ENCODE data around the gene OS9. TPM values are rescaled to one million over a fixed set of nuclear protein-coding genes. Genes with fewer than 3 reads are reported as not detected.

The OS9 gene
- total RNA-seq, 1 donor from 2014 or later, result 222 TPM

- H3K27ac Mint-ChIP-seq, result peak overlapping the region; percentile 97
- H3K4me1 Mint-ChIP-seq (ENCODE audit: unreplicated experiment), result peaks cover 19% of the 10 kb centered on the region
- no peak for DNase-seq (ENCODE audit: extremely low spot score, unreplicated experiment)
- TF ChIP-seq CTCF (conservative IDR thresholded peaks at IDR 0.05), result no peak
- H3K4me3 Mint-ChIP-seq, result peak overlapping the region; percentile 96
- H3K36me3 Mint-ChIP-seq, result peaks cover 20% of the 10 kb centered on the region
- H3K27me3 Mint-ChIP-seq, result peaks cover 41% of the 10 kb centered on the region
- no peaks in the 10 kb centered on the region for H3K9me3 Mint-ChIP-seq
Measured at GRCh38 chr12:57744194-57744776, 50.4 kb downstream of the OS9 start.

- Mint-ChIP-seq H3K36me3 (peaks cover 20% of the 10 kb centered on the region), H3K27ac (peak within 1 kb of the TSS; percentile 97), H3K9me3 (no peaks in the 10 kb centered on the region), H3K27me3 (peaks cover 35% of the 10 kb centered on the region), H3K4me1 (ENCODE audit: unreplicated experiment) (peaks cover 18% of the 10 kb centered on the region), H3K4me3 (peak within 1 kb of the TSS; percentile 96)
- no peak for TF ChIP-seq CTCF (conservative IDR thresholded peaks at IDR 0.05)
- peak; percentile 92 for DNase-seq (ENCODE audit: extremely low spot score, unreplicated experiment)
Measured at GRCh38 chr12:57744777-57745484, 51.0 kb downstream of the OS9 start, which contains the start of gene TSPAN31. Gene TSPAN31 (plus strand): TSS chr12:57745039. CDS start chr12:57745155, 116 bp downstream.

- H3K9me3 Mint-ChIP-seq, result no peaks in the 10 kb centered on the region
- TF ChIP-seq CTCF (conservative IDR thresholded peaks at IDR 0.05), result no peak
- peak overlapping the region; percentile 97 for H3K27ac Mint-ChIP-seq
- no peak for DNase-seq (ENCODE audit: extremely low spot score, unreplicated experiment)
- peaks cover 30% of the 10 kb centered on the region for H3K27me3 Mint-ChIP-seq
- H3K4me3 Mint-ChIP-seq, result peak overlapping the region; percentile 96
- peaks cover 24% of the 10 kb centered on the region for H3K36me3 Mint-ChIP-seq
- peaks cover 21% of the 10 kb centered on the region for H3K4me1 Mint-ChIP-seq (ENCODE audit: unreplicated experiment)
Measured at GRCh38 chr12:57745485-57745881, 51.6 kb downstream of the OS9 start.

- DNase-seq (ENCODE audit: extremely low spot score, unreplicated experiment), result no peak
- Mint-ChIP-seq H3K27ac (peak overlapping the region; percentile 97), H3K9me3 (no peaks in the 10 kb centered on the region), H3K4me1 (ENCODE audit: unreplicated experiment) (peaks cover 26% of the 10 kb centered on the region), H3K4me3 (peak overlapping the region; percentile 96), H3K36me3 (peaks cover 26% of the 10 kb centered on the region), H3K27me3 (peaks cover 25% of the 10 kb centered on the region)
- no peak for TF ChIP-seq CTCF (conservative IDR thresholded peaks at IDR 0.05)
Measured at GRCh38 chr12:57746025-57746424, 52.1 kb downstream of the OS9 start.

GRCh38 chr12:57749061-57749460 is 55.1 kb downstream of the OS9 start:
- no peak overlapping the region for H3K27ac Mint-ChIP-seq
- peaks cover 50% of the 10 kb centered on the region for H3K4me1 Mint-ChIP-seq (ENCODE audit: unreplicated experiment)
- H3K36me3 Mint-ChIP-seq, result peaks cover 36% of the 10 kb centered on the region
- peaks cover 24% of the 10 kb centered on the region for H3K27me3 Mint-ChIP-seq
- no peaks in the 10 kb centered on the region for H3K9me3 Mint-ChIP-seq
- DNase-seq (ENCODE audit: extremely low spot score, unreplicated experiment), result no peak
- no peak for TF ChIP-seq CTCF (conservative IDR thresholded peaks at IDR 0.05)
- no peak overlapping the region for H3K4me3 Mint-ChIP-seq
